Upper lobe of left lung (tissue), 4 donors: ENCODE data around the gene PSMC4.

Source experiments
- POLR2A ChIP-seq, 4 donors: fragments of 450-650 bp; IDR thresholded peaks; one replicate each; pipeline ENCODE4 v1.5.1; 2016 to 2017; ENCODE audit warnings: antibody characterized with exemption in 4 of 4, mild to moderate bottlenecking in 2 of 4
- POLR2AphosphoS5 ChIP-seq, 2 donors: sonication (generic); formaldehyde crosslinking; IDR thresholded peaks; one replicate each; pipeline ENCODE4 v1.5.1; 2017; ENCODE audit warnings: antibody characterized with exemption in 2 of 2

- TF ChIP-seq POLR2AphosphoS5 (IDR thresholded peaks at IDR 0.05) (no peak), POLR2A (IDR thresholded peaks at IDR 0.05) (no peak)
These were observed 3.4 kb upstream of the PSMC4 start for GRCh38 chr19:39967561-39967960.
